ENCODE results near the gene AFAP1. TPM values are rescaled to one million over a fixed set of nuclear protein-coding genes. Genes with fewer than 3 reads are reported as not detected.

The AFAP1 gene
- total RNA-seq, 4 donors from 2014 or later: 8.3 to 27.1 (median 11.1) TPM

- Histone ChIP-seq H3K9me3 (no peaks in the 10 kb centered on the region), H3K4me3 (no peak overlapping the region), H3K27ac (no peak overlapping the region), H3K27me3 (no peaks in the 10 kb centered on the region), H3K4me1 (peaks cover 7% of the 10 kb centered on the region), H3K36me3 (no peaks in the 10 kb centered on the region)
- no peak for DNase-seq (ENCODE audit: low spot score in 2 of 2)
- no peak for TF ChIP-seq POLR2A (IDR thresholded peaks at IDR 0.05)
- no peak for TF ChIP-seq EP300 (IDR thresholded peaks at IDR 0.05)
- TF ChIP-seq CTCF (IDR thresholded peaks at IDR 0.05): no peak
- no peak for TF ChIP-seq POLR2AphosphoS5 (IDR thresholded peaks at IDR 0.05)
- WGBS: 78% methylated on average over 6 of the region's 6 CpGs
Measured at GRCh38 chr4:7915875-7916242, 23.8 kb downstream of the AFAP1 start.

GRCh38 chr4:7912826-7913225, 26.8 kb downstream of the AFAP1 start:
- Histone ChIP-seq H3K27ac (no peak overlapping the region), H3K27me3 (no peaks in the 10 kb centered on the region), H3K4me1 (peaks cover 28% of the 10 kb centered on the region), H3K4me3 (no peak overlapping the region), H3K36me3 (no peaks in the 10 kb centered on the region), H3K9me3 (no peaks in the 10 kb centered on the region)
- no peak for DNase-seq (ENCODE audit: low spot score in 2 of 2)
- TF ChIP-seq CTCF (IDR thresholded peaks at IDR 0.05) (no peak), POLR2AphosphoS5 (IDR thresholded peaks at IDR 0.05) (no peak), POLR2A (IDR thresholded peaks at IDR 0.05) (no peak), EP300 (IDR thresholded peaks at IDR 0.05) (no peak)
- WGBS: 100% methylated on average over 1 of the region's 1 CpG

- WGBS: 63% methylated on average over 16 of the region's 16 CpGs
- Histone ChIP-seq H3K36me3 (no peaks in the 10 kb centered on the region), H3K4me1 (peaks cover 31% of the 10 kb centered on the region), H3K9me3 (no peaks in the 10 kb centered on the region), H3K27me3 (no peaks in the 10 kb centered on the region), H3K4me3 (no peak overlapping the region), H3K27ac (peak overlapping the region; percentile 76)
- DNase-seq (ENCODE audit: low spot score in 2 of 2): no peak
- TF ChIP-seq EP300 (IDR thresholded peaks at IDR 0.05) (no peak), POLR2AphosphoS5 (IDR thresholded peaks at IDR 0.05) (no peak), POLR2A (IDR thresholded peaks at IDR 0.05) (no peak), CTCF (IDR thresholded peaks at IDR 0.05) (no peak)
Measured at GRCh38 chr4:7910952-7911578, 28.6 kb downstream of the AFAP1 start.

GRCh38 chr4:7910263-7910896, 29.3 kb downstream of the AFAP1 start:
- H3K27me3 ChIP-seq: no peaks in the 10 kb centered on the region
- H3K27ac ChIP-seq: peak overlapping the region; percentile 76
- TF ChIP-seq POLR2A (IDR thresholded peaks at IDR 0.05) (no peak), EP300 (IDR thresholded peaks at IDR 0.05) (no peak), CTCF (IDR thresholded peaks at IDR 0.05) (no peak), POLR2AphosphoS5 (IDR thresholded peaks at IDR 0.05) (no peak)
- 84% methylated on average over 16 of the region's 16 CpGs for WGBS
- H3K4me3 ChIP-seq: no peak overlapping the region
- no peaks in the 10 kb centered on the region for H3K36me3 ChIP-seq
- DNase-seq (ENCODE audit: low spot score in 2 of 2): no peak
- H3K4me1 ChIP-seq: peaks cover 37% of the 10 kb centered on the region
- H3K9me3 ChIP-seq: no peaks in the 10 kb centered on the region

- TF ChIP-seq POLR2A (IDR thresholded peaks at IDR 0.05) (no peak), POLR2AphosphoS5 (IDR thresholded peaks at IDR 0.05) (no peak), CTCF (IDR thresholded peaks at IDR 0.05) (no peak), EP300 (IDR thresholded peaks at IDR 0.05) (no peak)
- DNase-seq (ENCODE audit: low spot score in 2 of 2): no peak
- no peaks in the 10 kb centered on the region for H3K9me3 ChIP-seq
- peak overlapping the region; percentile 76 for H3K27ac ChIP-seq
- H3K4me1 ChIP-seq: peaks cover 43% of the 10 kb centered on the region
- no peaks in the 10 kb centered on the region for H3K36me3 ChIP-seq
- no peak overlapping the region for H3K4me3 ChIP-seq
- no peaks in the 10 kb centered on the region for H3K27me3 ChIP-seq
- 80% methylated on average over 12 of the region's 12 CpGs for WGBS
Measured at GRCh38 chr4:7909463-7910262, 30.0 kb downstream of the AFAP1 start.
